SIG-M5 treated with dmso at 0.1 percent for 504 hours (cell line): Measurements from ENCODE around the gene TOGARAM1.

Experiments
- DNase-seq: peaks from one replicate; lab custom pipeline; 2025; ENCODE audit not compliant: unreplicated experiment; lab: John Stamatoyannopoulos, UW

The TOGARAM1 gene

GRCh38 chr14:44961554-44962333, at the start of gene TOGARAM1, which contains the start of gene KLHL28:
TOGARAM1 (plus strand) TSS chr14:44962190; CDS start chr14:44962422, 232 bp downstream.
KLHL28 (minus strand) TSS chr14:44961947; CDS start chr14:44945928, 16,019 bp downstream.
- DNase-seq = peak; percentile 100

GRCh38 chr14:44914849-44915248, 47.1 kb upstream of the TOGARAM1 start:
- DNase-seq = no peak

- no peak for DNase-seq
Measured at GRCh38 chr14:44928793-44929192, 33.2 kb upstream of the TOGARAM1 start.

- no peak for DNase-seq
Measured at GRCh38 chr14:44935155-44935554, 26.8 kb upstream of the TOGARAM1 start.

- no peak for DNase-seq
Measured at GRCh38 chr14:44937547-44937946, 24.4 kb upstream of the TOGARAM1 start.

GRCh38 chr14:44940211-44940610, 21.8 kb upstream of the TOGARAM1 start:
- DNase-seq = no peak

- no peak for DNase-seq
Measured at GRCh38 chr14:44940944-44941343, 21.0 kb upstream of the TOGARAM1 start.

- DNase-seq = no peak
Measured at GRCh38 chr14:44941591-44941990, 20.4 kb upstream of the TOGARAM1 start.

- no peak for DNase-seq
Measured at GRCh38 chr14:44942436-44942835, 19.6 kb upstream of the TOGARAM1 start.

GRCh38 chr14:44944107-44944506, 17.9 kb upstream of the TOGARAM1 start:
- DNase-seq = no peak

- no peak for DNase-seq
Measured at GRCh38 chr14:44945264-44945663, 16.7 kb upstream of the TOGARAM1 start.

- DNase-seq = no peak
Measured at GRCh38 chr14:44951051-44951450, 10.9 kb upstream of the TOGARAM1 start.

GRCh38 chr14:44952391-44953110, 9.4 kb upstream of the TOGARAM1 start:
- no peak for DNase-seq

- DNase-seq = no peak
Measured at GRCh38 chr14:44954750-44955149, 7.2 kb upstream of the TOGARAM1 start.

GRCh38 chr14:44955528-44955927, 6.5 kb upstream of the TOGARAM1 start:
- DNase-seq = no peak

- DNase-seq = no peak
Measured at GRCh38 chr14:44956866-44957265, 5.1 kb upstream of the TOGARAM1 start.

GRCh38 chr14:44959538-44959937, 2.5 kb upstream of the TOGARAM1 start:
- no peak for DNase-seq

- DNase-seq = no peak
Measured at GRCh38 chr14:44960146-44960545, 1.8 kb upstream of the TOGARAM1 start.

- DNase-seq = no peak
Measured at GRCh38 chr14:44960646-44961045, 1.3 kb upstream of the TOGARAM1 start.

GRCh38 chr14:44961151-44961553, 838 bp upstream of the TOGARAM1 start:
- DNase-seq = peak; percentile 55

GRCh38 chr14:44962334-44963043, 499 bp downstream of the TOGARAM1 start:
- DNase-seq = peak; percentile 50
